Measurements from ENCODE around the gene ARAP2.

GRCh38 chr4:36037127-36037526 lies 207.2 kb downstream of the ARAP2 start:
- TF ChIP-seq RBAK (CRISPR knock-in tag; IDR thresholded peaks at IDR 0.05) (no peak), EZH2 (conservative IDR thresholded peaks at IDR 0.05; ENCODE audit: low read depth, low read length) (no peak), ZNF556 (CRISPR knock-in tag; IDR thresholded peaks at IDR 0.05; ENCODE audit: borderline replicate concordance) (no peak), HMGXB4 (CRISPR knock-in tag; IDR thresholded peaks at IDR 0.05; ENCODE audit: borderline replicate concordance in 1 of 2, low read depth in 1 of 2) (no peak), ZNF205 (CRISPR knock-in tag; IDR thresholded peaks at IDR 0.05) (no peak), FOXP4 (CRISPR knock-in tag; IDR thresholded peaks at IDR 0.05) (no peak), PATZ1 (CRISPR knock-in tag; IDR thresholded peaks at IDR 0.05) (no peak), KMT2B (CRISPR knock-in tag; IDR thresholded peaks at IDR 0.05) (no peak), CTCF (CRISPR knock-in tag; IDR thresholded peaks at IDR 0.05) (no peak), DRAP1 (CRISPR knock-in tag; IDR thresholded peaks at IDR 0.05) (no peak), ETV6 (CRISPR knock-in tag; conservative IDR thresholded peaks at IDR 0.05) (no peak), ARID5B (CRISPR knock-in tag; IDR thresholded peaks at IDR 0.05) (no peak)
